Skeletal muscle tissue (tissue), 4 donors: ENCODE data around the gene FUBP3. TPM values are rescaled to one million over a fixed set of nuclear protein-coding genes. Genes with fewer than 3 reads are reported as not detected.

Source experiments
- H3K27ac ChIP-seq: one replicate; pipeline ENCODE4 v1.7.0; 2013; ENCODE audit warnings: mild to moderate bottlenecking, low read depth, low read length, inconsistent platforms
- H3K27me3 ChIP-seq, 3 donors: one replicate each; pipeline ENCODE4 v1.7.0; 2013; ENCODE audit warnings: low read length in 3 of 3; ENCODE audit not compliant: control insufficient read depth in 3 of 3, insufficient read depth in 3 of 3
- H3K36me3 ChIP-seq, 3 donors: one replicate each; pipeline ENCODE4 v1.7.0; 2013; ENCODE audit warnings: low read length in 3 of 3; ENCODE audit not compliant: control insufficient read depth in 3 of 3, insufficient read depth in 3 of 3
- H3K4me1 ChIP-seq, 3 donors: one replicate each; pipeline ENCODE4 v1.7.0; 2013; ENCODE audit warnings: low read length in 3 of 3, mild to moderate bottlenecking in 3 of 3; ENCODE audit not compliant: control insufficient read depth in 3 of 3, insufficient read depth in 3 of 3
- H3K4me3 ChIP-seq, 3 donors: one replicate each; pipeline ENCODE4 v1.7.0; 2013; ENCODE audit warnings: low read length in 3 of 3
- H3K9ac ChIP-seq, 3 donors: one replicate each; pipeline ENCODE4 v1.7.0; 2013; ENCODE audit warnings: low read length in 3 of 3, mild to moderate bottlenecking in 3 of 3, moderate library complexity in 2 of 3, low read depth in 1 of 3
- H3K9me3 ChIP-seq, 3 donors: one replicate each; pipeline ENCODE4 v1.7.0; 2013; ENCODE audit warnings: low read length in 3 of 3; ENCODE audit not compliant: control insufficient read depth in 3 of 3
- total RNA-seq: library from RNA; depleted of rRNA; stranded (reverse); fragments of >200 nt; gene quantifications from one replicate; pipeline ENCODE4 v1.2.3, GENCODE V29; 2014
- donor health status: Osteomylitis.

Gene FUBP3
- total RNA-seq, 1 donor from 2014 or later, result 18.8 TPM

- H3K27ac ChIP-seq, result no peak overlapping the region
- no peak overlapping the region for H3K4me3 ChIP-seq
- no peak overlapping the region for H3K9ac ChIP-seq
- H3K36me3 ChIP-seq, result no peaks in the 10 kb centered on the region
- H3K27me3 ChIP-seq, result peaks cover 48 to 56% (median 56%) of the 10 kb centered on the region in 3 donors
- H3K9me3 ChIP-seq, result no peaks in the 10 kb centered on the region
- H3K4me1 ChIP-seq, result peaks cover 0 to 2% (median 0%) of the 10 kb centered on the region in 3 donors
These were observed 37.8 kb upstream of the FUBP3 start for GRCh38 chr9:130541533-130541932.

DNA sequence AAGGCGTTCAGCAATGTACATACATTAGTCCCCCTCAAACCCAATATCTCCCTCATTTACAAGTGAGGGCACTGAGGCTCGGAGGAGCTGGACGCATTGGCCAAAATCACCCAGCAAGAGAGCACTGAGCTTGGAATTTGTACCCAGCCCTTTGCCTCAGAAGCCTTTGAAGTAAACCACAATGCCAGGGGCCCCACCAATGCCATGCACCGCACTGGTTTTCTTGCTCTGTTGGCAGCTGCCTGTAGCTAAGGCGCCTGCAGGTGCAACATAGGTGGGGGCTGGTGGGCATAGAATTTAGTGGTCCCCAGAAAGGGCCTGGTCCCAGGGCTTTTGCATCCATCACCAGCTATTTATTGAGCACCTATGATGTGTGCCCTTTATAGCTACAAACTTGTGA is 37.3 kb upstream of the FUBP3 start:
- Histone ChIP-seq H3K4me3 (no peak overlapping the region), H3K36me3 (no peaks in the 10 kb centered on the region), H3K9me3 (no peaks in the 10 kb centered on the region), H3K9ac (no peak overlapping the region), H3K27ac (no peak overlapping the region), H3K4me1 (peaks cover 0 to 2% (median 0%) of the 10 kb centered on the region in 3 donors), H3K27me3 (peaks cover 43 to 51% (median 51%) of the 10 kb centered on the region in 3 donors)

GRCh38 chr9:130542457-130543228 is 36.7 kb upstream of the FUBP3 start:
- Histone ChIP-seq H3K9me3 (no peaks in the 10 kb centered on the region), H3K27me3 (peaks cover 37 to 45% (median 45%) of the 10 kb centered on the region in 3 donors), H3K4me3 (no peak overlapping the region), H3K27ac (no peak overlapping the region), H3K36me3 (no peaks in the 10 kb centered on the region), H3K9ac (no peak overlapping the region), H3K4me1 (no peaks in the 10 kb centered on the region)

GRCh38 chr9:130543368-130543767 is 36.0 kb upstream of the FUBP3 start:
- H3K4me1 ChIP-seq, result no peaks in the 10 kb centered on the region
- H3K36me3 ChIP-seq, result no peaks in the 10 kb centered on the region
- H3K27ac ChIP-seq, result no peak overlapping the region
- no peak overlapping the region for H3K9ac ChIP-seq
- no peak overlapping the region for H3K4me3 ChIP-seq
- H3K27me3 ChIP-seq, result peaks cover 32 to 45% (median 38%) of the 10 kb centered on the region in 3 donors
- no peaks in the 10 kb centered on the region for H3K9me3 ChIP-seq

GRCh38 chr9:130543859-130544258 is 35.5 kb upstream of the FUBP3 start:
- Histone ChIP-seq H3K36me3 (no peaks in the 10 kb centered on the region), H3K27ac (no peak overlapping the region), H3K27me3 (peaks cover 27 to 40% (median 33%) of the 10 kb centered on the region in 3 donors), H3K9me3 (no peaks in the 10 kb centered on the region), H3K4me1 (no peaks in the 10 kb centered on the region), H3K9ac (no peak overlapping the region), H3K4me3 (no peak overlapping the region)

DNA sequence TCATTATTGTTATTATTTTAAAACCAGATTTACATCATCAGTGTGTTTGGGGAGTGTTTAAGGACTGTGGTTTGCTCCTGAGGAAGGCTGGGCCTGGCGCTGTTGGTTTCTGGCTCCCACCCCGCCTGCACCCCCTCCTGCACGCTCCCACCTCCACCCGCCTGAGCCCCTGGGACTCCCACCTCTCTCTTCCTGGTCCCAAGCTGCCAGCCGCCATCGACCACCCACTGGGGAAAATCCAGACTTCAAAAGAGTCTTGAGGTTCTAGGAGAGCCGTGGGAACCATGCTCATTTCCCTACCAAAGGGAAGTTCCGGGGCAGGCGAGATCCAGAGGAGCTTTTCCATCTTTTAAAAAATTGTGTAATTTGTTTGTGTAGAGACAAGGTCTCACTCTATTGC is 35.0 kb upstream of the FUBP3 start:
- H3K9me3 ChIP-seq, result no peaks in the 10 kb centered on the region
- H3K27me3 ChIP-seq, result peaks cover 24 to 37% (median 31%) of the 10 kb centered on the region in 3 donors
- no peak overlapping the region for H3K27ac ChIP-seq
- H3K9ac ChIP-seq, result no peak overlapping the region
- no peaks in the 10 kb centered on the region for H3K4me1 ChIP-seq
- H3K36me3 ChIP-seq, result no peaks in the 10 kb centered on the region
- no peak overlapping the region for H3K4me3 ChIP-seq

- Histone ChIP-seq H3K4me3 (no peak overlapping the region), H3K4me1 (no peaks in the 10 kb centered on the region), H3K9ac (no peak overlapping the region), H3K36me3 (no peaks in the 10 kb centered on the region), H3K27ac (no peak overlapping the region), H3K9me3 (no peaks in the 10 kb centered on the region), H3K27me3 (peaks cover 0 to 18% (median 10%) of the 10 kb centered on the region in 3 donors)
These were observed 31.3 kb upstream of the FUBP3 start for GRCh38 chr9:130548103-130548502.

DNA sequence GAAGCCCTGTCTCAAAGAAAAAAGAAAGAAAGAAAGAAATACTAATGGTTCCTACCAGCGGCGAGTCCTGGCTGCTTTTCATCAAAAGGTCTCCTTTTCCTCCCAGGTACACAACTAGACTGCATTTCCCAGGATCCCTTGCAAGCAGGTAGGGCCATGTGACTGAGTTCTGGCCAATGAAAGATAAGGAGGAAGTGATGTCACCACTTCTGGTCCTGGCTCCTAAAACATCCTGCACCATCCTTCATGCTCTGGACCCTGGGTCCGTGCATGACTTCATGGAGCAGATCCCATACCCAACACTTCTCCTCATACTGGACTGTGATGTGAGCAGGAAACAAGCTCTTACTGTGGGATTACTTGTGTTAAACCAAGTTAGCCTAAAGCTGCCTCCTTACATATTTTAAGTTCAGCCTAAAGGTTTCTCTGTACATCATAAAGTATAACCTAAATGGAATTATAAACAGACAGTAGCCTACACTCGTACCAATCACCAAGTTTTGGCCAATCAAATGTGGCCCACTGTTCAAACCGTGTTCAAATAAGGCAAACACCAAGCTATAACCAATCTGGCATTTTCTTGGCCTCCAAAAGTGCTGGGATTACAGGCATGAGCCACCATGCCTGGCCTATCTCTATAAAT is 30.2 kb upstream of the FUBP3 start:
- no peaks in the 10 kb centered on the region for H3K4me1 ChIP-seq
- no peak overlapping the region for H3K9ac ChIP-seq
- no peaks in the 10 kb centered on the region for H3K36me3 ChIP-seq
- H3K27me3 ChIP-seq, result peaks cover 4 to 18% (median 10%) of the 10 kb centered on the region in 3 donors
- H3K9me3 ChIP-seq, result no peaks in the 10 kb centered on the region
- no peak overlapping the region for H3K4me3 ChIP-seq
- no peak overlapping the region for H3K27ac ChIP-seq

DNA sequence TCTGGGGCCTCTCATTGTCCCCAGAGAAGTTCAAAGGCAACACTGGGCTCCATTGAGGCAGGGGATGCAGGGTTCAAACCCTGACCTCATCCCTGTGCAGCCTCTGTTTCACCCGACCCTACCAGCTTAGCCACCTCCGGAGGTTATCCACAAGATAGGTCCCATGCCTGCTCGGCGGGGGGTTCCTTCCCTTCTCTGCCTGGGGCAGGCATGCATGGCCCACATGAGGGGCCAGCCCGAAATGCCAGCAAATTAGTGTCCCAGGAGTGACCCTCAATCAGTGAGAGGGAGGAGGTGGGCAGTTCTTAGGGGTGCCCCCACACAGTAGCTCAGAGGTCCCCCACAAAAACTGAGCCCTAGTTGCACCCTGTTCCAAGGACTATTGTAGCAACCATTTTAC is 24.8 kb upstream of the FUBP3 start:
- H3K4me3 ChIP-seq, result no peak overlapping the region
- H3K27ac ChIP-seq, result no peak overlapping the region
- H3K36me3 ChIP-seq, result no peaks in the 10 kb centered on the region
- H3K9ac ChIP-seq, result no peak overlapping the region
- H3K4me1 ChIP-seq, result no peaks in the 10 kb centered on the region
- H3K27me3 ChIP-seq, result peaks cover 6 to 36% (median 30%) of the 10 kb centered on the region in 3 donors
- H3K9me3 ChIP-seq, result peaks cover 0 to 7% (median 0%) of the 10 kb centered on the region in 3 donors

- no peak overlapping the region for H3K4me3 ChIP-seq
- H3K9me3 ChIP-seq, result peaks cover 0 to 7% (median 0%) of the 10 kb centered on the region in 3 donors
- H3K9ac ChIP-seq, result no peak overlapping the region
- H3K27ac ChIP-seq, result no peak overlapping the region
- no peaks in the 10 kb centered on the region for H3K4me1 ChIP-seq
- H3K27me3 ChIP-seq, result peaks cover 6 to 36% (median 30%) of the 10 kb centered on the region in 3 donors
- no peaks in the 10 kb centered on the region for H3K36me3 ChIP-seq
These were observed 24.3 kb upstream of the FUBP3 start for GRCh38 chr9:130555061-130555460.
